GM18858 (cell line): Measurements from ENCODE around the gene RBM8A.

ENCODE experiments used
- ATAC-seq: cut with Tn5 transposase; IDR thresholded peaks from one replicate; pipeline ENCODE4 v1.9.1; 2021; ENCODE audit not compliant: unreplicated experiment

Gene RBM8A

DNA sequence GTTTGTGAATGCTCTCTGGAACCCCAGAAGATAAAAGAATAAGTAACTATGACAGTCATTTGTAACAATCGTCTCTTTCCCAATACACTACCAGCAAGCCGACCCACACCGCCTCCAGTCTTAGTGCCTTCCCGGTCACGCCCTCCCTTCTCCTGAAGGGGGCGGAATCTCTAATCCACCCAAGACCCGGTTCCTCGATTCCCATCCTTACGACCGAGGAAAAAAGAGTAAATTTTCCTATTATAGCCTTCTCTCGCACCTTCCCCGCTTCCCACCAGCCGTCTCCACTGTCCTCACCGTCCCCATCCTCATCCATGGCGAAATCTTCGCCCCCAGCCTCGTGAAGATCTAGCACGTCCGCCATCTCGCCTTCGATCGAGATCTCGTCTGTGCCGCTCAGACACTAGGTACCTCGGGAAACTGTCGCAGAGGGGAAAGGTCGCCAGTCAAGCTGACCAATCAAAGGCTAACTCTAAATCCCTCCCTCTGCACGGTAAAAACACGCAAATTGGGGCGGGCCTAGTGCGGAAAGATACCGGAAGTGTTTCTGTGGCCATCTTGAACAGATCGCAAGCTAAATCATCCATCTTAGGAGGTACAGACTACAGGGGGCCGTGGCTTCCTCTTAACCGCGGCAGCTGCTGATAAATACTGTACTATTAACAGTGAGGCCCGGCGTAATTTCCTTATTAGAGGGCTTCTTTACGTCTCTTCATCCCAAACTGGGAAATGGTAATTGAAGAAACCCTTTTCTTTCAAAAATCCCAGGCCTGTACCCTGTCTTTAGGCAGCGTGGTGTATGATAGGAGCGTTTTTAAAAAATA, at the start of gene RBM8A:
Gene RBM8A, minus strand, starts transcription at position 422 of the 824 bp plus-strand sequence. Its CDS starts 58 bp downstream, at position 364.
- peak; percentile 89 for ATAC-seq

DNA sequence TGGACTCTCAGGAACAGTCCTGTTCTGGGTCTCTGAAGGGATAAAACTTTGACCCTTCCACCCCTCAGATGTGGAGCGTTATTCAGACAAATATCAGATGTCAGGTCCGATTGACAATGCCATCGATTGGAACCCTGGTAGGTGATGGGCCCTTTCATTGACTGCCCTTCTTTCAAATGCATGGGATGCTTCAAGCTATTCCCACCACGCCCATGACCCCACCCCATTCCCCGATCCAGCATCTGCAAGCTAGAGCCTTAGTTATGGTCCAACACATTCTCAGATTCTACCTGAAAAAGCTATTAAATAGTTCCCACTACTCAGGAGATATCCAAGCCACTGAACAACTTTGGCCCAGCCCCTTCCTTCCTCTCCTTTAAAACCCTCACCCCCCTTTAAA, 49.7 kb upstream of the RBM8A start:
- no peak for ATAC-seq

- ATAC-seq: no peak
Measured at GRCh38 chr1:145975216-145975615, 47.9 kb upstream of the RBM8A start.

- ATAC-seq: no peak
Measured at GRCh38 chr1:145974721-145975120, 47.4 kb upstream of the RBM8A start.

GRCh38 chr1:145972580-145972979, 45.3 kb upstream of the RBM8A start:
- no peak for ATAC-seq

- ATAC-seq: no peak
Measured at GRCh38 chr1:145967288-145967687, 40.0 kb upstream of the RBM8A start.

- ATAC-seq: no peak
Measured at GRCh38 chr1:145965119-145965744, 37.9 kb upstream of the RBM8A start.

GRCh38 chr1:145964328-145965118, 37.2 kb upstream of the RBM8A start, which contains the start of the genes ANKRD34A and POLR3GL:
Gene ANKRD34A (minus strand): TSS chr1:145964575. CDS start chr1:145961759, 2,816 bp downstream.
Gene POLR3GL (plus strand): TSS chr1:145964690. CDS start chr1:145974866, 10,176 bp downstream.
- peak; percentile 83 for ATAC-seq

DNA sequence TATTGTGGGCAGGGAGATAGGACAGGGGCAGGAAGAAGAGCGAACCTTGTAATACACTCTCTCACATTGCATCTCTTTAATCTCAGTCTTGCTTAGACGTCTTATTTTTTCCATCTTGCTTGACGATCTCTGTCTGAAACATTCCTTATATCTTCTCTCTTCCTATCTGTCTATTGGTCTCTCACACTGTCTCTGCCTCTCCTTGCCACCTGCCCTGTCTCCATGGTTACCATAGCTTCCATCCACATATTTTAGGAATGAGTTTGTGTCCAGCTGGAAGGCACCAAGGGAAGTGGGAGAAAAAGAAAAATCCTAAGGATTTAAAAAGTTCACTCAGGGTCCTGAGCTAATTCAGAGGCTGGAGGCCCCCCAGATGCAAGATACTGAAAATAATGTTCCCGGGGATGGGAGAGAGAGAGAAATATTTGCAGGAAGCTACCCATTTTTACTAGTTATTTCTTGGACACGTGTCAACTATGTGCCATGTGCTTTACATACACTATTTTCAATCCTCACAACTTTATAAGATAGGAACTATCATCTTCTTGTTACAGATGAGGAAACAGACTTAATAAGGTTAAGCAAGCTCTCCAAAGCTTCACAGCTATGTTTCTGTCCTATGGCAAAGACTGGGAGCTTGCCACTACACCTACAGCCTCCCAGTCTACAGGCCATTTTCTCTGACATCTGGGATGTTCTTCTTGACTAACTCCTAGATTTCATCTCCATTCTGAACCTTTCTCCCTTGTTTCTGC, 36.2 kb upstream of the RBM8A start:
- ATAC-seq: no peak

- ATAC-seq: no peak
Measured at GRCh38 chr1:145962157-145963102, 35.1 kb upstream of the RBM8A start.

DNA sequence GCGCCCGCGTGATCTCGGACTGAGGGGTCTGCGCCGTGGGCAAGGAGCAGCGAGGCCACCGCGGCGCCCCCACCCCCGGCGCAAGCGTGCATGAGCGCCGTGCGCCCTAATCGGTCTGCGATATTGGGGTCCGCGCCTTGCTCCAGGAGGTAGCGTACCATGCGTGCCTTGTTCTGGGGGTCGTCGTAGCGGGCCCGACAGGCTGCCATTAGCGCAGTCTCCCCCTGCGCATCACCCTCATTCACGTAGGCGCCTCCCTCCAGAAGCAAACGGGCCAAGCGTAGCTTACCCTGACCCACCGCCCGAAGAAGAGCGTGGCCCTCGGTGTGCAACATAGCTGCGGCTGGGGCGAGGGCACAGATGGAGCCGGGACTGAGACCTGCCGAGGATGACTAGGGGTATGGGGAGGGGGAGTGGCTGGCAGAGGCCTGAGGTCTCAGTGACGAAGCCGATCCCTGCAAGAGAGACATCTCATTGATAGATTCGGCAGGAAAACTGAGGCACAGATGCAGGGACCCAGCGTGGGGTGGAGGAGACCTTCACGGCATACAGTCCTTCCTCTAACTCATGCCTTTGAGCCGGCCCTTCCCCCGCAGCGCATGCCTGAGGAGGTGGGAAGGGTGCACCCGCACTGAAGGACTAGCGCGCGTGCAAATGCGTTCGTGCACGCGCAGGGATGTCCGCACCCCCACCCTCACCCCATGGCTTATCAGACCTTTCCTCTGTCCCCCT, 34.3 kb upstream of the RBM8A start:
- ATAC-seq: no peak

GRCh38 chr1:145961109-145961424, 33.8 kb upstream of the RBM8A start:
- no peak for ATAC-seq

DNA sequence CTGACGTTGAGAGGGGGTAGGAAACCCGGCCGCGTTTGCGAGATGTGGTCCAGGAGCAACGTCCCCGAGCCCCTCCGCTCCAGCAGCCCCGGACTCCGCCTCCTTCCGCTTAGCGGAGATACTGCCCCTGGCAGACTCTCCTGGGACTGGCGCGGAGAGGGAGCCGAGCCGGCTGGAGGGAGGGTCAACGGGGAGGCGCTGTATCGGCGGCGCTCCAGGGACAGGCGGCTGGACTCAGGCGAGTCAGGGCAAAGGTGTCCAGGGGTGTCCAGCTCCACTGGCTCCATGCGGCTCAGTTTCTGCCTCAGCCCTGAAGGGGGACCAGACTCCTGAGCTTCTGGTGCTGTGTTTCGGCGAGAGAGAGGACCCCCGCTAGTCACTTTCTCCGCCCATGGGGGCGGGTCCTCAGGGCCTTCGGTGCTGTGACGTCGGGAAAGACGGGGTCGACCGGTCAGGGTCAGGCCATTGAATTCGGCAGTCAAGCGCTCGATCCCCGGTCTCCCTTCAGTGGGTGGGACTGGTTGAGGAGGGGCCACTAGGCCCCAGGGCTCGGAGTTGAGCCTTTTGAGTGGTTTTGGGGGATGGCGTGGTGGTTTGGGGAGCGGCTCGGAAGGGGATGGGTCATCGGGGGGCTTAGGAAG, 33.3 kb upstream of the RBM8A start:
- ATAC-seq: no peak

GRCh38 chr1:145959957-145960467, 32.7 kb upstream of the RBM8A start:
- no peak for ATAC-seq

DNA sequence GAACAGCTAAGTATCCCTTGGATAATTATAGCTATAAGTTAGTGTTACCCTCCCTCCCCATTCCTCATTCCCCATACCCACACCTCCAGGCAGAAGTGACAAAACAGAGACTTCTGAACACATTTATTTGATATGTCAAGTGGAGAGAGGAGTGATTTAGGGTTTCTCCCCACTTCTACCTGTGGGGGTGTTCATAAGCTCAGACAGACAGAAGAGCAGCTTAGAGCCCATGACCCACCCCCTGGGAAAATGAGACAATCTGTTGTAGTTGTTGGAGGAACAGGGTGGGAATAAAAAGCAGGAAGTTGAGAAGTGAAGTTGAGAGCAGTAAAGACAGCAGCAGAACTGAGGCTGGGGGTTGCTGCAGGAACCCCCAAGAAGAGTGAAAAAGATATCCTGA, 32.0 kb upstream of the RBM8A start:
- no peak for ATAC-seq

DNA sequence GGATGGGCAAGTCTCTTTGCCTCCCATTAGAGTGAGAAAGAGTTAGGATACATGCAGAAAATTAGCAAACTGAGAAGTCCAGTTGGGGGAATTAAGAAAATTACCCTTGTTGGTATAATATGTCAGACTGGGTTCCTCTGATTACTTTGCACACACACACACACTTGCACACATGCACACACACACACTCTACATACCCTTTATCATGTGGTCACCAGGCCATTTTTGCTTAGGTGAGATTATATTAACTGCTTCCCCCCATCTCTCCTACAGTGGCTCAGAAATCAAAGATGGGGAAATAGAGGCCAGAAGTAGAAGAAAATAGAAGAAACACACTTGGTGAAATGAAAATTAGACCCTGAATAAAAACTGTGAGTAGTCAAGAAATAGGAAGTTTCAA, 31.4 kb upstream of the RBM8A start:
- no peak for ATAC-seq

DNA sequence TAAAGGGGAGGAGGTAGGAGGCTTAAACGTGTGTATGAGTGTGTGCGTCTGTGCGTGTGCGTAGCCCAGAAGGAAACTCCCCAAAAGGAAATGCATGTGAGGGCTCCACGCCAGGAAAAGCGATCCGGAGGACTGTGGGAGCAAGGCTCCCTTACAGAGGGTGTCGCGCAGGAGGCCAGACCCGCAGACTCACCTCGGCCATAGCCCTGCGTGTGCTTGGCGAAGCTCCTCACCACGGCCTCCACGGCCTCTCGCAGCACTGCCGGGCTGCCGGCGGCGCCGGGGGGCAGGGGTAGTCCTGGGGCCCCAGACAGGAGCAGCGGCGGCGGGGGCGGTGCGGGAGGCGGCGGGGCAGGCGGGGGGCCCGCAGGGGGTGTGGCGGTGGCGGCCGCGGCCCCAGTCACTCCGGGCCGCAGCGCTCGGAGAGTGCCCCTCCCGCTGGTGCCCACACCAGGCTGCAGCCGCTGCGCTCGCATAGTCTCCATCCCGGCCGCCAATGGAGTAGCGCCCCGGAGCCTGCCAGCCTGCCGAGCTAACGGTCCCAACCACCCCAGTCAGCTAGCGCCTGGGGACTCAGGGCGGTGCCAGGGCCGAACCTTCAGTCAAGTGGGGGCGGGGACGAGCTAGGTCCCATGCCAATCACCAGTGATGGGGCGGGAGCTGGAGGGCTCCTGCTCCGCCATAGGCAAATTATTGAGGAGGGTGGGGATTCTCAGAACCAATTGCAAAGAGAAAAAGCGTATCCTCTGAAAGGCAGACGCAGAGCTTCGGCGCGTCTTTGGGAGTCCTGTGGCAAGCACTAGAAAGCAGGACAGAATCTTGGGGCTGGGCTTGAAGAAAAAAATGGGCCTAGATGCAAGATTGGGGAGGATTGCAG, 30.4 kb upstream of the RBM8A start, which contains the start of gene LIX1L:
Gene LIX1L, minus strand, starts transcription at position 575 of the 877 bp plus-strand sequence. Its CDS starts 90 bp downstream, at position 485.
- peak; percentile 68 for ATAC-seq
